Myocyte (in vitro differentiated cells): ENCODE results near the gene STK25. TPM values are rescaled to one million over a fixed set of nuclear protein-coding genes. Genes with fewer than 3 reads are reported as not detected.
A peak's percentile ranks its signal among the peaks of the same experiment; 100 is the strongest.
"Not testable (repeated sequence)": the region's sequence is repeated elsewhere in the genome, so short reads cannot be mapped to it uniquely, and the experiment has no call there.

Experiments used
- DNase-seq: peaks from one replicate; pipeline ENCODE4 v3.0.0-alpha.2; 2012; ENCODE audit warnings: low read depth
- total RNA-seq: library from RNA; depleted of rRNA; stranded (reverse); fragments of >200 nt; gene quantifications from 2 replicates; pipeline ENCODE4 v1.2.3, GENCODE V29; 2014

Gene STK25
- total RNA-seq, 1 donor from 2014 or later = 565 TPM

DNA sequence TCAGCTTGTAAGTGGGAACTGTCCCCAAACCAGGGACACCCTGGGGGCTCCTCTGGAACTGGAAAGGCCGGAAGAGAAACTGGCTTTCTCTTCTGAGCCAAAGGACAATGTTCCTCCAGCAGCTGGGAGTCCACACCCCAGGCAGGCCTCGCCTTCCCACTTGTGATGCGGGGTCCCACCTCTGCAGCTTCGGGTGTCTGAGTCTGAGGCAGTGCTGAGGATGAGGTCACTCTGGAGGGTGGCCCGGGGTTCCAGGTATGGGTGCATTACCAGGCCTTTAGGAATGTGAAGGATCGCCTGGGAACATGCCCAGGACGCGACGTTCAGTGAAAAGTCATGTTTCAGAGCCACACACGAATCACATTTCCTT, 32.0 kb upstream of the STK25 start:
- DNase-seq = peak; percentile 67

DNA sequence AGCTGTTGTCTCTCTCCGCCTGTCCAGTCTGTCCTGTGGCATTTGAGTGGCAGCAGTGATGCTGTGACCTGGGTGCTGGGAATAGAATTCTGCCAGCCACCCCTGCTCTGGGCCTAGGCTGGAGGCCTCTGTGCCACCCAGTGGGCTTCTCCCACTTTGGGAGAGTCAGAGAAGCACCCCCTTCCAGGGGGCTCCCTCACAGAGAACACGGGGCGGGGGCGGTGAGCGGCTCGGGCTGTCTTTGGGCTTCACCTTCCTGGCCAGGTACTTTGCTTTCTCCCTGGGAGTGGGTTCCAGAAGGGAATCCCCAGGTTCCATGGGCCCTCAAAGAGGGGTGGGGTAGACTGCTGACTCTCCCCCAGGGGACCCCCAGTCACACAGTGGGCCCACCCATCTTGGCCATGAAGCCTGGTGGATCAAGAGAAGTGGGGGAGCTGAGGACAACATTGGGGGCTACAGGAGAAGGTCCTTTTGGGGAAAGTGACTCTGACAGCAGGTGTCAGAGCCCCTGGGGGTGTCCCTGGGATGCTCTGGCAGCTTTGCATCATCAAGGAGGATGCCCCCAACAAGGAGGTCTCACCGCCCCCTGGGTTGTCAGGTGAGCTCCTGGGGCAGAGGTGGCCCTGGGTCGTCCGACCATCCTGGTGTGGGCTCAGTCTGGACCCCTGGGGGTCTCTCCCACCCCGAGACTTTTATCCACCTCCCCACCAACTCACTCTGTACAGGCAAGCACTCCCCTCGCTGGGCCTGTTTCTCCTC, 31.4 kb upstream of the STK25 start:
- DNase-seq = no peak

DNA sequence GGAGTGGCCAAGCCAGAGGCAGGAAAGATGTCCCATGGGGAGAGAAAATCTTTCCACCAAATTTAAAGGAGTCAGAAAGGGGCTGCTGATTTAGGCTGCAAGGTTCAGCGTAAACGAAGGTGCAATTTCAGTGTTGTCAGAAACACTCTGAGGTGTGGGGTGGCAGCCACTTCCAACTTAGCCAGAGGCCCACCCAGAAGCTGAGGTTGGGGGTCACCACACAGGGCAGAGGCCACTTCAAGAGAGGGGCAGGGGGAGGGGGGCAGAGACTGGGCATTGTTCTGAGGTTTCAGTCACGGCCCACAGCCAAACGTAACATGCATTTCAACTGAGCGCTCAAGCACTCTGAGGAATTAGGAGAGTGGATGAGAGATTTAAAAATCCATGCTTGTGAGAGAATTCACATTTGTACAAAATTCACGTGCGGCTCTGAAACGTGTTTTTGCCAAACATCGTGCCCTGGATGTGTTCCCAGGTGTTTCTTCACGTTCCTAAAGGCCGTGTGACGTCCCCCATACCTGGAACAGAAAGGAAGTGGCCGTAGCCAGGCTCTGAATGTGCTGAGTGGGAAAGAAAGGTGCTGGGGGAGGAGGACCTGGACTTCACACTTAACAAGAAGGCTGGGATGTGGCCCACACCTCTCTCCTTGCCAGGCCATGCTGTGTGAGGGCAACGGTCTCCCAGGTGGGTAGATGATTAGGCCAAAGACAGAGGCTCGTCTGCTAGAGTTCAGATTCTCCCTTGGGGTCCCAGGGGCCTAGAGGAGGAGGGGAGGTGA, 30.6 kb upstream of the STK25 start:
- DNase-seq = no peak

DNA sequence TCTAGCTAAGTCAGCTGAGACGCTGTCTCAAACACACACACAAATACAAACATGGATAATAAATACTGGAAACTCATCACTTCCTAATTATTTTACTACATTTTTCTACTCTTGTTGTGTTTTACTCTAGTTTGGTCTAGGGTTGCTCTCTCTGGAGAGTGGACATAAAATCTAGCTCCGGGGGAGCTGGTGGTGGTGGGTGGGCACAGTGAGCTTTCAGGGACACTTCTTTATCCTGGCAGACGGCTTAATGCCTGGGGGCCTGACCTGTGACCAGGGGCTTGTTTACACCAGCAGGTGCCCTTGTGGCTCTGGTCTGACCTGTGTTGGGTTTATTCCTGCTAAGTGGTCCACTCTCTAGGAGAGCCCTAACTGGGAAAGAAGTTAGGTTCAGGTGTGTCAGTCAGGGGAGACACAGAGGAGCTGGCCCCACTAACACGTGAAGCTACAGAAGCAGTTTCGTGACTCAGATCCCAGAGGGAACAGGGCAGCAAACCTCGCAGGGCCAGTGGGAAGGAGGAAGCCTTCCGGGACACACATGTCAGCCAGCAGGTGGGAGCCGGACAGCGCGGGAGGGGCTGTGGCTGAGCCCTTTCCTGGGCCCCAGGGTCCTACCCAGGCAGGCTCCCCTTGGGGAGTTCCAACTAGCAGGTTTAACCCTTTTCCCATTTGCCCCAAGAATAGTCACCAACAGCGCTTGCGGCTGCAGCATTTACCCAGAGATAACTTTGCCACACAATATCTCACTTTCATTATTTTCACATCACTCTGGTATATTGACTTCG, 27.7 kb upstream of the STK25 start:
- DNase-seq = no peak

DNA sequence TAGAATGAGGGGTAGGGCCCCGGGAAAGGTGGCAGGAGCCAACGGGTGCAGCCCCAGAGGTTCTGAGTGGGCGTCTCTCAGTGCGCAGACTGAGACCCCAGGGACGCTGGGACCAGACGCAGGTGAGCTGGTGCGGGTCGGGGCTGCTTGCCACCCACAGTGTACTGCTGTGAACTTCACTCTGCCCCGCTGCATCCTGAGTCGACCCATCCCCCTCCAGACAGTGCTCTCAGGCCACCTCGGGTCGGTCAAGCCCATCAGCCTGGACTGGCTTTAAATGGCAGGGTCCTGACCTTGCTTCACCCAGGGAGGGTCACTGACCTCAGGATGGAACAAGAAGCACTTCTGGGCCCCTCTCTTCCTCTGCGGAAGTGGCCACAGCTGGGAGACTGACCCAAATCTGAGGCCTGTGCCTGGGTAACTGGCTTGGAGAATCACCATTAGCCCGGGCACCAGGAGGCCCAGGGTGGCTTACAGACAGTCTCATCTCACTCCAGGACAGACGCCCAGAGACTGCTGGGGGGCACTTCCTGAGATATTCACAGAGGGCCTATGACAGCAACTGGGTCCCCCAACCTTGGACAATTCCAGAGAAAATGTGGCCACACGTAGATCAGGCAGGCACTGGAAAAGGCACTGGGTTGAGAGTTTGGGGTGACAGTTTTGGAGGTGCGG, 26.5 kb upstream of the STK25 start:
- no peak for DNase-seq

DNA sequence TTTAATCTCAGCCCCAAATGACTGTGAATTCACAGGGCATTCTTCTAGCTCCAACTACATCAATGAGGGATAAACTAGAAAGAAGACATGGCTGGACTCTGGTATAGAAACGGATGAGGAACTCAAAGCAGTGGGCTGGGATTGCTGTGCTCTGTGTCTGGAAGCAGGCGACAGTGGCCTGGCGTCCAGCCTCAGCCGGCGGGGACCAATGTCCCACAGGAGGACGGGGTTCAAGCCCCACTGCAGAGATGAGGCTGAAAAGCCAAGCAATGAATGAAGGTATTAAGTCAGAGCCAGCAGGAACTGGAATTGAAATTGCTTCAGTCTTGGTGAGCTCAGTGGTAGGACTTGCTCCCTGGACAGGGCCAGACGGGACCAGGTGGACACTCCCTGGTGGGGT, 25.9 kb upstream of the STK25 start:
- no peak for DNase-seq

DNA sequence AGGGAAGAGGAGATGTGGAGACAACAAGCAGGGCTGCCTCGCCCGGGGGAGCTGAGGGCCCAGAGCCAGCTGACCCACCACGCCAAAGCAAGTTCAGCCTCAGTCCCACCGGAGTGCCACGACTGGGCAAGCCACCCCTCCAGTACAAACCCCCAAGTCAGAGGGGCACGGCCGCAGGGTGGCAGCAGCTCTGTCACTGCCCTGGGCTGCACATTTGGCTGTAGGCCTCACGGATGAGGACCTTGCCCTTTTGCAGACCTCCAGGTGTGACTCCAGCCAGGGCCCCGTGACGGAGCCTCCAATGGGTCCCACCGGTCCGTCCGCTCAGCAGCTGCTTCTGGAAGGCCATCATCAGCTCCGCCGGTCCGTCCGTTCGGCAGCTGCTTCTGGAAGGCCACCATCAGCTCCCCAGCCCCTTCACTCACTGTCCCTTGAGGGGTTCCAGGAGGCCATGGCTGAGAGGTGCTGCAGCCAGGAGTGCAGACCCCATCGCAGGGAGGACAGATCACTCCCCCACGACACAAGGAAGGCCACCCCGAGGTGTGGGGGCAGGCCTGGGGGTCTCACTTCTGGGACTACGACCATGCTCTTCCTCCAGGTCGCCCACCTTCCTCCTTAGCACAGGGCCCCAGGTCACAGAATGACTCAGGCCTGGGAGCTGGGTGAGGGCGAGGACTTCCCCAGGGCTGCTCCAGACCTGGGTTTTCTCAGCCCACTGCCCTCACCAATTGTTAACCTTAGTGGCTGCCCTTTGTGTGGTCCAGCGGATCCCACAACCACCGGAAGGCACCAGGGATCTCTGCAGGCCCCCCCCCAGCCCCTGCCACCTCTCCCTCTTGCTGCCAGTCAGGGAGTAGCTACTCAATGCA, 24.6 kb upstream of the STK25 start:
- DNase-seq = no peak

GRCh38 chr2:241532168-241532567, 23.8 kb upstream of the STK25 start:
- no peak for DNase-seq

- DNase-seq = no peak
Observed at GRCh38 chr2:241531161-241531722, 22.9 kb upstream of the STK25 start.

- no peak for DNase-seq
Observed at GRCh38 chr2:241530571-241530970, 22.2 kb upstream of the STK25 start.

DNA sequence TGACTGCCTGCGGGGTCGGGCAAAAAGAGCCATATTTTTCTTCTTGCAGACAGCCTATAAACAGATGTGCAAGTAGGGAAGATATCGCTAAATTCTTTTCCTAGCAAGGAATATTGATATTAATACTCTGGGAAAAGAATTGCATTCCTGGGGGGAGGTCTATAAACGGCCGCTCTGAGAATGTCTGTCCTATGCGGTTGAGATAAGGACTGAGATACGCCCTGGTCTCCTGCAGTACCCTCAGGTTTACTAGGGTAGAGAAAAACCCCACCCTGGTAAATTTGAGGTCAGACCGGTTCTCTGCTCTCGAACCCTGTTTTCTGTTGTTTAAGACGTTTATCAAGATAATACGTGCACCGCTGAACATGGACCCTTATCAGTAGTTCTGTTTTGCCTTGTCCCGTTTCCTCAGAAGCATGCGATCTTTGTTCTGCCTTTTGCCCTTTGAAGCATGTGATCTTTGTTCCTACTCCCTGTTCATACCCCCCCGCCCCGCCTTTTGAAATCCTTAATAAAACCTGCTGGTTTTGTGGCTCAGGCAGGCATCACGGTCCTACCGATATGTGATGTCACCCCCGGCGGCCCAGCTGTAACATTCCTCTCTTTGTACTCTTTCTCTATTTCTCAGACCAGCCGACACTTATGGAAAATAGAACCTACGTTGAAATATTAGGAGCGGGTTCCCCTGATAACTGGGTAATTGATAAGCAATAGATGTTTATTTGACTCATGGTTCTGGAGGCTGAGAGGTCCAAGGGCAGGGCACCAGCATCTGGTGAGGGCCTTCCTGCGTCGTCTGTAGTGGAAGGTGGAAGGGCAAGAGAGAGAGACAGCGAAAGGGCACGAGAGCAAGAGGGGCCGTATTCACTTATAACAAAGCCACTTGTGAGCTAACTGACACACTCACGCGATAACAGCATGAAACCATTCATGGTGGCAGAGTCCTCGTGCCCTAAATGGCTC, 17.7 kb upstream of the STK25 start:
- DNase-seq = not testable (repeated sequence)

DNA sequence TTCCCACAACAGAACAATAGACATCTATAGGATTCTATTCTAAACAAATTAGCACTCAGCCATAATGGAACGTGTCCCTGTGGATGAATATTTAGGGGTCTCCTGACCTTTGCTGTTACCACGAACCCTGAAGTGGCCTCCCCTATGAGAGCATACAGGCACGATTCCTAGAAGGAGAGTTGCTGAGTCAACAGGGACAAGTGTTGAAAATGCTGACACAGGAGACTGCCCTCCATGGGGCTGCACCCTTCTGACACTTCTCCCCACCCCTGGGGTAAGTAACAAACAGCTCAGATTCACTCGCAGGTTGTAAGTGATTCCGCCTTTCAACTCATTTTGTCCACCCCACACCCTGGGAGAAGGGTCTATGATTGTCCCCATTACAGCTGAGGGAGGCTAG, 14.1 kb upstream of the STK25 start:
- no peak for DNase-seq

GRCh38 chr2:241519669-241520068, 11.3 kb upstream of the STK25 start:
- no peak for DNase-seq

DNA sequence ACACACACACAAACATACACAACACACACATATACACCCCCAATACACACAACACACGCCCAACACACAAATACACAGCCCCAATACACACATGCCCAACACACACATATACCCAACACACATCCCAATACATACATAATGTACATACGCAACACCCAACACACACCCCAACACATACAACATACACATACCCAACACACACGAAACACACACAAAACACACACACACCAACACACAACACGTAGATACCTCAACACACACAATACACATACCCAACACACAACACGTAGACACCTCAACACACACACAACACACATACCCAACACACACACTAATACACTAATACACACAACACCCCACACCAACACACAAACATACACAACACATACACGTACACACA, 8.9 kb upstream of the STK25 start:
- no peak for DNase-seq

GRCh38 chr2:241516520-241516965, 8.2 kb upstream of the STK25 start:
- no peak for DNase-seq

DNA sequence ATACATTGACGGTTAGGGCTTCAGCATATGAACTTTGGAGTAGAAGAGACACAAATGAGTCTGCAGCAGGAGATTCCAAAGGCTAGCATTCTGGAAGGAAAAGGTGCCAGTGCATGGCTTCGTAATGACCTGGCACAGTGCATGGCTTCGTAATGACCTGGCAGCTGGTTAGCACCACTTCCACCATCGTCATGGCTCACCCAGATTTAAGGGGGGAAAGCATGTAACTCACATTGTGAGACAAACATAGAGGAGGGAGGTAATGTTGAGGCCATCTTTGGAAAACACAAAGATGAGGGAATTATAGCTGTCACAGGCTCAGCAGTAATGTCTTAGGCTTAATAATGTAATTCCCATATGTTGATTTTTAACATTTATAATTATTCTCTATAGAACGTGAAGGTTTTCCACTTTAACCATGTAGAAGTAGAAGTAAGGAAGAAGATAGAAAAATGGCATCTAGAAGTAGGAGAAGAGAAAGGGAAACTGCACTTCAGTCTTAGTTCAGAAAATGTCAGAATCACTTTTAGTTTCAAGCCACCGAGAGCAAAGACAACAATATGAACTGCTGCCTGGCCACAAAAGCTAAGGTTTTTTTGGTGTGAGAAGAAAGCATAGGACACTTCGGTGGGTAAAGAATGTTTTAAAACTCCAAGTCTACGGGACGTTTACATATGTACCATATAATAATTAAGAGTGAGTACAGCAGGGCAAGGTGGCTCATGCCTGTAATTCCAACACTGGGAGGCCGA, 6.8 kb upstream of the STK25 start:
- DNase-seq = no peak

GRCh38 chr2:241514553-241514952, 6.2 kb upstream of the STK25 start:
- DNase-seq = no peak

DNA sequence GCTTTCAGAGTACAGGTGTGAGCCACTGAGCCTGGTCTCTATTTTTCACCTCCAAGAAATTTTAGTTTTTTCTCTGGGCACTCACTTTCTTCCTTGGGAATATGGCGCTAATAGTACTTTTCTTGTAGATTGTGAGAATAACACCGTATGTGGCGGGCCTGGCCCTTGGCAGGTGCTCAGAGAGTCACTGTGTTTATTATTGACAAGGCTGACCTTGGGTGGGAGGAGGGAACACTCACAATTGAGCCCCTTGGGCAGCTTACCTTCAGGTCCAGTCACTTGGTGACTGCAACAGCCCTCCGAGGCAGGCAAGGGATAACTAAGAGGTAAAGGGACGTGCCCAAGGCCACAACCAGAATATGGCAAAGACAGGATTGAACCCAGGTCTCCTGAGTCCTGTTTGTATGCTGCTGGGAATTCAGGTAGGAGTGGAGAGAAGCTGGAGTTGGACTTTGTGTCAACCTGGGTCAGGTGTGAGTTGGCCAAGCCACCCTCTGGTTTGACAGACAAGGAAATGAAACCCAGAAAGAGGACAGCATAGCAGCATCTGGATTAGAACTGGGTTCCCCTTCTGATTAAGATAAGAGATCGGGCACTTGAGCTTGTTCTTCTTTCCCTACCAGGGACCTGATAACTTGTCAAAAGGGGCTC, 2.8 kb upstream of the STK25 start:
- no peak for DNase-seq
